ENCODE measurements around the gene TMEM44. TPM values are rescaled to one million over a fixed set of nuclear protein-coding genes. Genes with fewer than 3 reads are reported as not detected.
"Not testable (repeated sequence)": the region's sequence is repeated elsewhere in the genome, so short reads cannot be mapped to it uniquely, and the experiment has no call there.

TMEM44 gene
- total RNA-seq, 1 experiment from 2014 or later, result 70.1 TPM

DNA sequence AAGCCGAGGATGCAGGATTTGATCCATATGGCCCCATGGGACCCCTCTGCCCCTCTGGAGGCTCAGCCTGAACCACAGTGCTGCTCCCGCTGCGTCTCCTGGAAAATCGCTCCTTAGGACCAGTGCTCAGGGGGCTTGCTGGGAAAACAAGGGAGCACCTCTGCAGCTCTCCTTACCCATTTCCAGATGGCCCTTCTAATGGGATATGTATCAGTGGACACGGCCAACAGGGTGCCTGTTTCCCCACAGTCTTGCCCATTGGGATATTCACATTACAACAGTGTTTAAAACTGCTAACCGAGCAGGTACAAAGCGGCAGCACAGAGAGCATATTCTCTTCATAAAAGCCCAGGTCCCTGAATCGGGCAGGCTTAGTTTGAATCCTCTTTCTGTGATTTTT, 27.1 kb downstream of the TMEM44 start:
- POLR2A ChIA-PET, result no interaction called here
- intact Hi-C loops (cut with micrococcal nuclease; ENCODE audit: unreplicated experiment) (no loop called here), in situ Hi-C loops (cut with HindIII; ENCODE audit: low pct_unique_long_range_greater_than_20kb, low sequenced_read_pairs) (no loop called here)
- Histone ChIP-seq H3K4me3 (ENCODE audit: low read depth in 2 of 2, low read length in 2 of 2) (no peak overlapping the region), H3K36me3 (ENCODE audit: control insufficient read depth, insufficient read depth, low read length) (no peaks in the 10 kb centered on the region), H3K27me3 (ENCODE audit: control insufficient read depth, insufficient read depth, low read length) (no peaks in the 10 kb centered on the region), H3K27ac (ENCODE audit: low read length) (no peak overlapping the region), H3K4me1 (ENCODE audit: control insufficient read depth, insufficient read depth, low read length) (no peaks in the 10 kb centered on the region), H3K9me3 (ENCODE audit: control insufficient read depth, insufficient read depth, low read depth, low read length) (no peaks in the 10 kb centered on the region)
- CTCF ChIA-PET, result no interaction called here
- BruUV-seq (replicated peaks), result no TSS peak
- DNase-seq (ENCODE audit: low read depth, low spot score) (no peak), ATAC-seq (no peak)
- TF ChIP-seq, protein P1, sequence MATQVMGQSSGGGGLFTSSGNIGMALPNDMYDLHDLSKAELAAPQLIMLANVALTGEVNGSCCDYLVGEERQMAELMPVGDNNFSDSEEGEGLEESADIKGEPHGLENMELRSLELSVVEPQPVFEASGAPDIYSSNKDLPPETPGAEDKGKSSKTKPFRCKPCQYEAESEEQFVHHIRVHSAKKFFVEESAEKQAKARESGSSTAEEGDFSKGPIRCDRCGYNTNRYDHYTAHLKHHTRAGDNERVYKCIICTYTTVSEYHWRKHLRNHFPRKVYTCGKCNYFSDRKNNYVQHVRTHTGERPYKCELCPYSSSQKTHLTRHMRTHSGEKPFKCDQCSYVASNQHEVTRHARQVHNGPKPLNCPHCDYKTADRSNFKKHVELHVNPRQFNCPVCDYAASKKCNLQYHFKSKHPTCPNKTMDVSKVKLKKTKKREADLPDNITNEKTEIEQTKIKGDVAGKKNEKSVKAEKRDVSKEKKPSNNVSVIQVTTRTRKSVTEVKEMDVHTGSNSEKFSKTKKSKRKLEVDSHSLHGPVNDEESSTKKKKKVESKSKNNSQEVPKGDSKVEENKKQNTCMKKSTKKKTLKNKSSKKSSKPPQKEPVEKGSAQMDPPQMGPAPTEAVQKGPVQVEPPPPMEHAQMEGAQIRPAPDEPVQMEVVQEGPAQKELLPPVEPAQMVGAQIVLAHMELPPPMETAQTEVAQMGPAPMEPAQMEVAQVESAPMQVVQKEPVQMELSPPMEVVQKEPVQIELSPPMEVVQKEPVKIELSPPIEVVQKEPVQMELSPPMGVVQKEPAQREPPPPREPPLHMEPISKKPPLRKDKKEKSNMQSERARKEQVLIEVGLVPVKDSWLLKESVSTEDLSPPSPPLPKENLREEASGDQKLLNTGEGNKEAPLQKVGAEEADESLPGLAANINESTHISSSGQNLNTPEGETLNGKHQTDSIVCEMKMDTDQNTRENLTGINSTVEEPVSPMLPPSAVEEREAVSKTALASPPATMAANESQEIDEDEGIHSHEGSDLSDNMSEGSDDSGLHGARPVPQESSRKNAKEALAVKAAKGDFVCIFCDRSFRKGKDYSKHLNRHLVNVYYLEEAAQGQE (IDR thresholded peaks at IDR 0.05; ENCODE audit: insufficient read depth in 1 of 2, low read depth in 2 of 2, low read length in 1 of 2), result no peak
- TF ChIP-seq, protein P2, sequence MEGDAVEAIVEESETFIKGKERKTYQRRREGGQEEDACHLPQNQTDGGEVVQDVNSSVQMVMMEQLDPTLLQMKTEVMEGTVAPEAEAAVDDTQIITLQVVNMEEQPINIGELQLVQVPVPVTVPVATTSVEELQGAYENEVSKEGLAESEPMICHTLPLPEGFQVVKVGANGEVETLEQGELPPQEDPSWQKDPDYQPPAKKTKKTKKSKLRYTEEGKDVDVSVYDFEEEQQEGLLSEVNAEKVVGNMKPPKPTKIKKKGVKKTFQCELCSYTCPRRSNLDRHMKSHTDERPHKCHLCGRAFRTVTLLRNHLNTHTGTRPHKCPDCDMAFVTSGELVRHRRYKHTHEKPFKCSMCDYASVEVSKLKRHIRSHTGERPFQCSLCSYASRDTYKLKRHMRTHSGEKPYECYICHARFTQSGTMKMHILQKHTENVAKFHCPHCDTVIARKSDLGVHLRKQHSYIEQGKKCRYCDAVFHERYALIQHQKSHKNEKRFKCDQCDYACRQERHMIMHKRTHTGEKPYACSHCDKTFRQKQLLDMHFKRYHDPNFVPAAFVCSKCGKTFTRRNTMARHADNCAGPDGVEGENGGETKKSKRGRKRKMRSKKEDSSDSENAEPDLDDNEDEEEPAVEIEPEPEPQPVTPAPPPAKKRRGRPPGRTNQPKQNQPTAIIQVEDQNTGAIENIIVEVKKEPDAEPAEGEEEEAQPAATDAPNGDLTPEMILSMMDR (IDR thresholded peaks at IDR 0.05), result no peak
- TF ChIP-seq POLR2AphosphoS5 (IDR thresholded peaks at IDR 0.05; ENCODE audit: low read depth, low read length), result no peak
- TF ChIP-seq TCF7L2 (IDR thresholded peaks at IDR 0.05; ENCODE audit: low read depth, low read length), result no peak
- TF ChIP-seq SIN3A (IDR thresholded peaks at IDR 0.05; ENCODE audit: borderline replicate concordance, insufficient read depth, low read depth, low read length), result no peak

DNA sequence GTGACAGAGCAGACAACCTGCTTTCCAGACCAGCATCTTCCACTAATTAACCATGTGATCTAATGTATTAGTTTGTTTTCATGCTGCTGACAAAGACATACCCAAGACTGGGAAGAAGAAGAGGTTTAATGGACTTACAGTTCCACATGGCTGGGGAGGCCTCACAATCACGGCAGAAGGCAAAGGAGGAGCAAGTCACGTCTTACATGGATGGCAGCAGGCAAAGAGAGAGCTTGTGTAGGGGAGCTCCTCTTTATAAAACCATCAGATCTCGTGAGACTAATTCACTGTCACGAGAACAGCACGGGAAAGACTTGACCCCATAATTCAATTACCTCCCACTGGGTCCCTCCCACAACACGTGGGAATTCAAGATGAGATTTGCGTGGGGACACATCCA, 27.9 kb downstream of the TMEM44 start:
- BruUV-seq (replicated peaks); DNase-seq (ENCODE audit: low read depth, low spot score); in situ Hi-C loops (cut with HindIII; ENCODE audit: low pct_unique_long_range_greater_than_20kb, low sequenced_read_pairs); H3K27ac ChIP-seq (ENCODE audit: low read length); H3K36me3 ChIP-seq (ENCODE audit: control insufficient read depth, insufficient read depth, low read length); intact Hi-C loops (cut with micrococcal nuclease; ENCODE audit: unreplicated experiment); ATAC-seq; POLR2A ChIA-PET; H3K4me3 ChIP-seq (ENCODE audit: low read depth in 2 of 2, low read length in 2 of 2); H3K27me3 ChIP-seq (ENCODE audit: control insufficient read depth, insufficient read depth, low read length); H3K9me3 ChIP-seq (ENCODE audit: control insufficient read depth, insufficient read depth, low read depth, low read length); H3K4me1 ChIP-seq (ENCODE audit: control insufficient read depth, insufficient read depth, low read length): not testable (repeated sequence)
- CTCF ChIA-PET, result interaction anchor here (0.5 kb wide), 1 partner anchor 19 kb away, joined by 3 read pairs; no protein-coding TSS in a partner anchor

DNA sequence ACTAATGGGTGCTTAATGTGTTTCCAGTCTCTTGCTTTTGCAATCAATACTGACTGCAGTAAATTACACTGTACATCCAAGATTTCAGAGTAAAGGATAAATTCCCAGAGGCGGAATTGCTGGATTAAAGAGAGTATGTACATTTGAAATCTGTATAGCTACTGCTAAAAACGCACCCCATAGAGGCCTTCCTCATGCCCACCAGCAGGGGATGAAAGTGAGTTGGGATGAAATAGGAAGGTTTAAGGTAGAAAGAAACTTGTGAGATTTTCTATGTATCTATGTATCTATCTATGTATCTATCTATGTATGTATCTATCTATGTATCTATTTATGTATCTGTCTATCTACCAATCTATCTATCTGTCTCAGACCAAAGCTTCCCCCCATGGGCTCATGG, 28.4 kb downstream of the TMEM44 start:
- in situ Hi-C loops (cut with HindIII; ENCODE audit: low pct_unique_long_range_greater_than_20kb, low sequenced_read_pairs), result no loop called here
- CTCF ChIA-PET, result interaction anchor here (0.5 kb wide), 1 partner anchor 20 kb away, joined by 3 read pairs; no protein-coding TSS in a partner anchor

More for the DNA sequence above, 28.4 kb downstream of the TMEM44 start:
- no peak for ATAC-seq
- DNase-seq (ENCODE audit: low read depth, low spot score), result no peak
- H3K4me1 ChIP-seq (ENCODE audit: control insufficient read depth, insufficient read depth, low read length), result no peaks in the 10 kb centered on the region
- BruUV-seq (replicated peaks), result no TSS peak
- H3K27me3 ChIP-seq (ENCODE audit: control insufficient read depth, insufficient read depth, low read length), result no peaks in the 10 kb centered on the region
- no peak overlapping the region for H3K4me3 ChIP-seq (ENCODE audit: low read depth in 2 of 2, low read length in 2 of 2)
- H3K36me3 ChIP-seq (ENCODE audit: control insufficient read depth, insufficient read depth, low read length), result no peaks in the 10 kb centered on the region
- POLR2A ChIA-PET, result no interaction called here
- intact Hi-C loops (cut with micrococcal nuclease; ENCODE audit: unreplicated experiment), result no loop called here
- TF ChIP-seq TCF7L2 (IDR thresholded peaks at IDR 0.05; ENCODE audit: low read depth, low read length), result no peak
- TF ChIP-seq, protein P1 (IDR thresholded peaks at IDR 0.05; ENCODE audit: insufficient read depth in 1 of 2, low read depth in 2 of 2, low read length in 1 of 2), result no peak
- no peak overlapping the region for H3K27ac ChIP-seq (ENCODE audit: low read length)
- no peaks in the 10 kb centered on the region for H3K9me3 ChIP-seq (ENCODE audit: control insufficient read depth, insufficient read depth, low read depth, low read length)
